Measurements from ENCODE around the gene B9D1. TPM values are rescaled to one million over a fixed set of nuclear protein-coding genes. Genes with fewer than 3 reads are reported as not detected.

The B9D1 gene
- total RNA-seq, 1 experiment from 2014 or later: 20.0 TPM

DNA sequence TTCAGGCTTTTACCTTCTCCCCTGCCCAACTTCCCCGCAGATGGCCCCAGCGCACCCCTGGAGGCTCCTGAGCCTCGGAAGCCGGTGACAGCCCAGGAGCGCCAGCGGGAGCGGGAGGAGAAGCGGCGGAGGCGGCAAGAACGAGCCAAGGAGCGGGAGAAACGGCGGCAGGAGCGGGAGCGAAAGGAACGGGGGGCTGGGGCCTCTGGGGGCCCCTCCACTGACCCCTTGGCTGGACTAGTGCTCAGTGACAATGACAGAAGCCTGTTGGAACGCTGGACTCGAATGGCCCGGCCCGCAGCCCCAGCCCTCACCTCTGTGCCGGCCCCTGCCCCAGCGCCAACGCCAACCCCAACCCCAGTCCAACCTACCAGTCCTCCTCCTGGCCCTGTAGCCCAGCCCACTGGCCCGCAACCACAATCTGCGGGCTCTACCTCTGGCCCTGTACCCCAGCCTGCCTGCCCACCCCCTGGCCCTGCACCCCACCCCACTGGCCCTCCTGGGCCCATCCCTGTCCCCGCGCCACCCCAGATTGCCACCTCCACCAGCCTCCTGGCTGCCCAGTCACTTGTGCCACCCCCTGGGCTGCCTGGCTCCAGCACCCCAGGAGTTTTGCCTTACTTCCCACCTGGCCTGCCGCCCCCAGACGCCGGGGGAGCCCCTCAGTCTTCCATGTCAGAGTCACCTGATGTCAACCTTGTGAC, 19.4 kb upstream of the B9D1 start:
- Histone ChIP-seq H2AFZ (ENCODE audit: low read depth, low read length, poor library complexity, severe bottlenecking) (no peak overlapping the region), H3K9ac (ENCODE audit: low read length) (no peak overlapping the region), H3K4me3 (replicated peaks in 1 of 2; ENCODE audit: low read depth in 1 of 2, low read length in 2 of 2) (no peak overlapping the region), H3K4me2 (ENCODE audit: low read length) (no peak overlapping the region), H3K36me3 (ENCODE audit: control insufficient read depth in 1 of 2, insufficient read depth in 2 of 2, low read length in 2 of 2) (peaks cover 18 to 26% of the 10 kb centered on the region in 2 experiments; a peak in 3 of 4 replicates), H3K9me3 (ENCODE audit: control insufficient read depth in 1 of 2, insufficient read depth in 1 of 2, low read depth in 1 of 2, low read length in 2 of 2) (no peaks in the 10 kb centered on the region), H3K9me2 (ENCODE audit: insufficient read depth) (no peaks in the 10 kb centered on the region), H3K4me1 (ENCODE audit: control insufficient read depth in 1 of 2, insufficient read depth in 2 of 2, low read length in 2 of 2) (peaks cover 6 to 18% of the 10 kb centered on the region in 2 experiments; a peak in 2 of 4 replicates), H3K79me2 (ENCODE audit: insufficient read depth, low read length) (no peaks in the 10 kb centered on the region; the same call in 1 of the 2 replicates), H3K27me3 (ENCODE audit: insufficient read depth, low read length) (no peaks in the 10 kb centered on the region), H4K20me1 (ENCODE audit: insufficient read depth) (no peaks in the 10 kb centered on the region), H3K27ac (ENCODE audit: low read depth, low read length) (no peak overlapping the region)
- intact Hi-C loops (cut with micrococcal nuclease): no loop called here
- ATAC-seq (no peak), DNase-seq (ENCODE audit: low read depth, low spot score) (no peak)
- TF ChIP-seq ZFX (IDR thresholded peaks at IDR 0.05) (no peak), SIN3A (IDR thresholded peaks at IDR 0.05; ENCODE audit: low read depth) (no peak), EZH2phosphoT487 (IDR thresholded peaks at IDR 0.05; ENCODE audit: borderline replicate concordance) (no peak)
- ChIA-PET POLR2A (no interaction called here), CTCF (no interaction called here), RAD21 (ENCODE audit: low non-redundant PET in 1 of 2, low total read pairs in 2 of 2, uncharacterized antibody in 2 of 2, unreplicated experiment in 2 of 2) (no interaction called here)
- BruUV-seq (replicated peaks): no TSS peak

DNA sequence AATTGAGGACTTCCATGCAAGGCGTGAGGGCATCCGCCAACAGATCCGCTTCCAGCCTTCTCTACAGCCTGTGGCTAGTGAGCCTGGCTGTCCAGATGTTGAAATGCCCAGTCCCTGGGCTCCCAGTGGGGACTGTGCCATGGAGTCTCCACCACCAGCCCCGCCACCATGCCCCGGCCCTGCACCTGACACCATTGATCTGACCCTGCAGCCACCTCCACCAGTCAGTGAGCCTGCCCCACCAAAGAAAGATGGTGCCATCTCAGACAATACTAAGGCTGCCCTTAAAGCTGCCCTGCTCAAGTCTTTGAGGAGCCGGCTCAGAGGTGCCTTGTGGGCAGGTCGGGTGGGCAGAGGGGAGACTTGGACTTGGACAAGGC, 18.8 kb upstream of the B9D1 start:
- Histone ChIP-seq H3K9me3 (ENCODE audit: control insufficient read depth in 1 of 2, insufficient read depth in 1 of 2, low read depth in 1 of 2, low read length in 2 of 2) (no peaks in the 10 kb centered on the region), H3K4me3 (replicated peaks in 1 of 2; ENCODE audit: low read depth in 1 of 2, low read length in 2 of 2) (no peak overlapping the region), H3K36me3 (ENCODE audit: control insufficient read depth in 1 of 2, insufficient read depth in 2 of 2, low read length in 2 of 2) (peaks cover 18 to 26% of the 10 kb centered on the region in 2 experiments; a peak in 3 of 4 replicates), H3K27me3 (ENCODE audit: insufficient read depth, low read length) (no peaks in the 10 kb centered on the region), H4K20me1 (ENCODE audit: insufficient read depth) (no peaks in the 10 kb centered on the region), H3K79me2 (ENCODE audit: insufficient read depth, low read length) (peaks cover 2% of the 10 kb centered on the region), H3K27ac (ENCODE audit: low read depth, low read length) (no peak overlapping the region), H3K9ac (ENCODE audit: low read length) (no peak overlapping the region), H2AFZ (ENCODE audit: low read depth, low read length, poor library complexity, severe bottlenecking) (no peak overlapping the region), H3K4me2 (ENCODE audit: low read length) (no peak overlapping the region), H3K4me1 (ENCODE audit: control insufficient read depth in 1 of 2, insufficient read depth in 2 of 2, low read length in 2 of 2) (peaks cover 6 to 18% of the 10 kb centered on the region in 2 experiments; a peak in 3 of 4 replicates), H3K9me2 (ENCODE audit: insufficient read depth) (no peaks in the 10 kb centered on the region)
- no TSS peak for BruUV-seq (replicated peaks)
- ChIA-PET RAD21 (ENCODE audit: low non-redundant PET in 1 of 2, low total read pairs in 2 of 2, uncharacterized antibody in 2 of 2, unreplicated experiment in 2 of 2) (no interaction called here), POLR2A (no interaction called here), CTCF (no interaction called here)
- intact Hi-C loops (cut with micrococcal nuclease): no loop called here
- DNase-seq (ENCODE audit: low read depth, low spot score): no peak
- ATAC-seq: no peak
- TF ChIP-seq, protein P1, sequence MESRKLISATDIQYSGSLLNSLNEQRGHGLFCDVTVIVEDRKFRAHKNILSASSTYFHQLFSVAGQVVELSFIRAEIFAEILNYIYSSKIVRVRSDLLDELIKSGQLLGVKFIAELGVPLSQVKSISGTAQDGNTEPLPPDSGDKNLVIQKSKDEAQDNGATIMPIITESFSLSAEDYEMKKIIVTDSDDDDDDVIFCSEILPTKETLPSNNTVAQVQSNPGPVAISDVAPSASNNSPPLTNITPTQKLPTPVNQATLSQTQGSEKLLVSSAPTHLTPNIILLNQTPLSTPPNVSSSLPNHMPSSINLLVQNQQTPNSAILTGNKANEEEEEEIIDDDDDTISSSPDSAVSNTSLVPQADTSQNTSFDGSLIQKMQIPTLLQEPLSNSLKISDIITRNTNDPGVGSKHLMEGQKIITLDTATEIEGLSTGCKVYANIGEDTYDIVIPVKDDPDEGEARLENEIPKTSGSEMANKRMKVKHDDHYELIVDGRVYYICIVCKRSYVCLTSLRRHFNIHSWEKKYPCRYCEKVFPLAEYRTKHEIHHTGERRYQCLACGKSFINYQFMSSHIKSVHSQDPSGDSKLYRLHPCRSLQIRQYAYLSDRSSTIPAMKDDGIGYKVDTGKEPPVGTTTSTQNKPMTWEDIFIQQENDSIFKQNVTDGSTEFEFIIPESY (IDR thresholded peaks at IDR 0.05; ENCODE audit: extremely low read depth, insufficient replicate concordance, low read length): no peak
- TF ChIP-seq, protein P2, sequence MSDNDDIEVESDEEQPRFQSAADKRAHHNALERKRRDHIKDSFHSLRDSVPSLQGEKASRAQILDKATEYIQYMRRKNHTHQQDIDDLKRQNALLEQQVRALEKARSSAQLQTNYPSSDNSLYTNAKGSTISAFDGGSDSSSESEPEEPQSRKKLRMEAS (IDR thresholded peaks at IDR 0.05): no peak
- TF ChIP-seq ZFX (IDR thresholded peaks at IDR 0.05) (no peak), JUND (IDR thresholded peaks at IDR 0.05) (no peak), YY1 (IDR thresholded peaks at IDR 0.05; ENCODE audit: extremely low read depth, insufficient replicate concordance, low read depth, low read length) (no peak), CEBPB (IDR thresholded peaks at IDR 0.05; ENCODE audit: low read depth) (no peak), EGR1 (IDR thresholded peaks at IDR 0.05; ENCODE audit: low read depth) (no peak), TCF7L2 (IDR thresholded peaks at IDR 0.05; ENCODE audit: borderline replicate concordance, extremely low read depth, insufficient read depth, insufficient read length) (no peak), POLR2A (IDR thresholded peaks at IDR 0.05; ENCODE audit: borderline replicate concordance, extremely low read depth, insufficient read depth, insufficient read length) (no peak)
- TF ChIP-seq, protein P3, sequence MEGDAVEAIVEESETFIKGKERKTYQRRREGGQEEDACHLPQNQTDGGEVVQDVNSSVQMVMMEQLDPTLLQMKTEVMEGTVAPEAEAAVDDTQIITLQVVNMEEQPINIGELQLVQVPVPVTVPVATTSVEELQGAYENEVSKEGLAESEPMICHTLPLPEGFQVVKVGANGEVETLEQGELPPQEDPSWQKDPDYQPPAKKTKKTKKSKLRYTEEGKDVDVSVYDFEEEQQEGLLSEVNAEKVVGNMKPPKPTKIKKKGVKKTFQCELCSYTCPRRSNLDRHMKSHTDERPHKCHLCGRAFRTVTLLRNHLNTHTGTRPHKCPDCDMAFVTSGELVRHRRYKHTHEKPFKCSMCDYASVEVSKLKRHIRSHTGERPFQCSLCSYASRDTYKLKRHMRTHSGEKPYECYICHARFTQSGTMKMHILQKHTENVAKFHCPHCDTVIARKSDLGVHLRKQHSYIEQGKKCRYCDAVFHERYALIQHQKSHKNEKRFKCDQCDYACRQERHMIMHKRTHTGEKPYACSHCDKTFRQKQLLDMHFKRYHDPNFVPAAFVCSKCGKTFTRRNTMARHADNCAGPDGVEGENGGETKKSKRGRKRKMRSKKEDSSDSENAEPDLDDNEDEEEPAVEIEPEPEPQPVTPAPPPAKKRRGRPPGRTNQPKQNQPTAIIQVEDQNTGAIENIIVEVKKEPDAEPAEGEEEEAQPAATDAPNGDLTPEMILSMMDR (IDR thresholded peaks at IDR 0.05 in 2 of 3, conservative IDR thresholded peaks at IDR 0.05 in 1 of 3; ENCODE audit: borderline replicate concordance in 1 of 3, insufficient read depth in 1 of 3, low read depth in 2 of 3, low read length in 2 of 3): no peak

All from HCT116 (cell line).